HCT116 (cell line): ENCODE measurements around the gene BIK. TPM values are rescaled to one million over a fixed set of nuclear protein-coding genes. Genes with fewer than 3 reads are reported as not detected.

Experiments
- ATAC-seq: fragments of 200-7000 bp; cut with Tn5 transposase; 2 replicates; pipeline ENCODE4 v1.9.1; 2020; ENCODE audit warnings: mild to moderate bottlenecking, moderate library complexity
- BruUV-seq: library from RNA; stranded (reverse); fragments of 400-500 nt; replicated peaks from 2 replicates; lab custom pipeline; 2021; lab: Mats Ljungman, UMichigan
- CTCF ChIA-PET: fragments of 300-600 bp; sonication (Branson Sonifier 250); formaldehyde crosslinking; loops from one replicate; lab custom pipeline; 2021; ENCODE audit warnings: antibody characterized with exemption; lab: Charles Lee
- POLR2A ChIA-PET: fragments of 300-600, 350-600 bp; sonication (Branson Sonifier 250); formaldehyde crosslinking; loops from one replicate; lab custom pipeline; 2021; ENCODE audit warnings: antibody characterized with exemption; lab: Charles Lee
- RAD21 ChIA-PET, 2 experiments: fragments of 300-600 bp; sonication (Branson Sonifier 250); formaldehyde crosslinking; loops; one replicate each; lab custom pipeline; 2023; ENCODE audit warnings: low total read pairs in 2 of 2; ENCODE audit not compliant: uncharacterized antibody in 2 of 2, unreplicated experiment in 2 of 2, low non-redundant PET in 1 of 2; lab: Charles Lee
- DNase-seq: peaks from one replicate; pipeline ENCODE4 v3.0.0-alpha.2; 2010; ENCODE audit warnings: low read depth, low spot score
- H2AFZ ChIP-seq: fragments of 200-600 bp; shearing (Covaris generic), sonication (generic); 2 replicates; pipeline ENCODE4 v1.6.1; 2017; ENCODE audit warnings: low read depth, mixed run types, mixed read lengths, antibody characterized with exemption, low read length; ENCODE audit not compliant: poor library complexity, severe bottlenecking
- H3K27ac ChIP-seq: 2 replicates; pipeline ENCODE4 v1.5.1; 2012; ENCODE audit warnings: low read depth, low read length
- H3K27me3 ChIP-seq: fragments of 200-600 bp; sonication (generic); 2 replicates; pipeline ENCODE4 v1.6.1; 2016; ENCODE audit warnings: mixed run types, low read length, mixed read lengths; ENCODE audit not compliant: insufficient read depth
- H3K36me3 ChIP-seq, 2 experiments: fragments of 200-500 bp in 1 of 2; fragments of 200-600 bp in 1 of 2; sonication (Bioruptor generic) in 1 of 2; sonication (generic) in 1 of 2; 2 replicates each; pipeline versions ENCODE4 v1.5.1 to v1.6.1; 2014 to 2016; ENCODE audit warnings: low read length in 2 of 2, inconsistent platforms in 1 of 2, mixed read lengths in 1 of 2, mixed run types in 1 of 2; ENCODE audit not compliant: insufficient read depth in 2 of 2, control insufficient read depth in 1 of 2
- H3K4me1 ChIP-seq, 2 experiments: fragments of 200-600 bp in 1 of 2; sonication (generic) in 1 of 2; 2 replicates each; pipeline versions ENCODE4 v1.5.1 to v1.6.1; 2012 to 2017; ENCODE audit warnings: low read length in 2 of 2, inconsistent platforms in 1 of 2, mild to moderate bottlenecking in 1 of 2, mixed read lengths in 1 of 2, mixed run types in 1 of 2, moderate library complexity in 1 of 2; ENCODE audit not compliant: insufficient read depth in 2 of 2, control insufficient read depth in 1 of 2
- H3K4me2 ChIP-seq: fragments of 200-600 bp; sonication (generic); 2 replicates; pipeline ENCODE4 v1.6.1; 2017; ENCODE audit warnings: mixed run types, low read length, mixed read lengths
- H3K4me3 ChIP-seq, 2 experiments: fragments of 200-600 bp in 1 of 2; sonication (generic) in 1 of 2; replicated peaks in 1 of 2; 2 replicates each; pipeline ENCODE4 v1.5.1; 2011 to 2016; ENCODE audit warnings: low read length in 2 of 2, control low read depth in 1 of 2, low read depth in 1 of 2, mild to moderate bottlenecking in 1 of 2, mixed read lengths in 1 of 2, mixed run types in 1 of 2
- H3K79me2 ChIP-seq: fragments of 200-600 bp; sonication (generic); 2 replicates; pipeline ENCODE4 v1.6.1; 2017; ENCODE audit warnings: mild to moderate bottlenecking, mixed run types, low read length, moderate library complexity, mixed read lengths; ENCODE audit not compliant: insufficient read depth
- H3K9ac ChIP-seq: fragments of 200-600 bp; sonication (generic); 2 replicates; pipeline ENCODE4 v1.6.1; 2016; ENCODE audit warnings: low read length, mixed read lengths
- H3K9me2 ChIP-seq: fragments of 200-600 bp; sonication (generic), shearing (Covaris generic); 2 replicates; pipeline ENCODE4 v1.6.1; 2017; ENCODE audit warnings: mixed run types, mild to moderate bottlenecking, moderate library complexity; ENCODE audit not compliant: insufficient read depth
- H3K9me3 ChIP-seq, 2 experiments: fragments of 200-500 bp in 1 of 2; fragments of 200-600 bp in 1 of 2; sonication (Bioruptor generic) in 1 of 2; sonication (generic) in 1 of 2; 2 replicates each; pipeline ENCODE4 v1.6.1; 2014 to 2017; ENCODE audit warnings: low read length in 2 of 2, mixed read lengths in 2 of 2, inconsistent platforms in 1 of 2, low read depth in 1 of 2, mild to moderate bottlenecking in 1 of 2, mixed run types in 1 of 2, moderate library complexity in 1 of 2; ENCODE audit not compliant: control insufficient read depth in 1 of 2, insufficient read depth in 1 of 2
- H4K20me1 ChIP-seq: fragments of 200-600 bp; sonication (generic), shearing (Covaris generic); 2 replicates; pipeline ENCODE4 v1.6.1; 2017; ENCODE audit warnings: mixed run types, mild to moderate bottlenecking, moderate library complexity; ENCODE audit not compliant: insufficient read depth
- ATF3 ChIP-seq: IDR thresholded peaks from 2 replicates; pipeline ENCODE4 v1.6.1; 2012
- CTCF ChIP-seq, 3 experiments: fragments of 200-600 bp in 1 of 3; sonication (generic) in 1 of 3; IDR thresholded peaks in 2 of 3; conservative IDR thresholded peaks in 1 of 3; 2 replicates each; pipeline ENCODE4 v1.5.1; 2012 to 2017; ENCODE audit warnings: low read depth in 2 of 3, low read length in 2 of 3, antibody characterized with exemption in 1 of 3, borderline replicate concordance in 1 of 3, control low read depth in 1 of 3, mild to moderate bottlenecking in 1 of 3, mixed read lengths in 1 of 3, mixed run types in 1 of 3, moderate library complexity in 1 of 3; ENCODE audit not compliant: insufficient read depth in 1 of 3
- EGR1 ChIP-seq: IDR thresholded peaks from 2 replicates; pipeline ENCODE4 v1.6.1; 2012; ENCODE audit warnings: low read depth
- ELF1 ChIP-seq: IDR thresholded peaks from 2 replicates; pipeline ENCODE4 v1.6.1; 2012; ENCODE audit warnings: low read depth, borderline replicate concordance
- EZH2 ChIP-seq: fragments of 200-600 bp; sonication (generic); IDR thresholded peaks from 2 replicates; pipeline ENCODE4 v1.6.1; 2017; ENCODE audit warnings: antibody characterized with exemption, mixed run types
- EZH2phosphoT487 ChIP-seq: fragments of 200-600 bp; IDR thresholded peaks from 2 replicates; pipeline ENCODE4 v1.6.1; 2018; ENCODE audit warnings: antibody characterized with exemption, borderline replicate concordance
- FOSL1 ChIP-seq: IDR thresholded peaks from 2 replicates; pipeline ENCODE4 v1.6.1; 2012; ENCODE audit warnings: low read depth
- JUND ChIP-seq: IDR thresholded peaks from 2 replicates; pipeline ENCODE4 v1.6.1; 2012
- POLR2A ChIP-seq: IDR thresholded peaks from 2 replicates; pipeline ENCODE4 v1.7.0; 2011; ENCODE audit warnings: borderline replicate concordance; ENCODE audit not compliant: insufficient read depth, insufficient read length; ENCODE audit errors: extremely low read depth
- POLR2AphosphoS5 ChIP-seq: IDR thresholded peaks from 2 replicates; pipeline ENCODE4 v1.6.1; 2011; ENCODE audit warnings: mild to moderate bottlenecking, low read depth, low read length, moderate library complexity
- RAD21 ChIP-seq: IDR thresholded peaks from 2 replicates; pipeline ENCODE4 v1.6.1; 2012; ENCODE audit warnings: low read depth, mild to moderate bottlenecking
- REST ChIP-seq: IDR thresholded peaks from 2 replicates; pipeline ENCODE4 v1.6.1; 2012; ENCODE audit warnings: low read depth
- SRF ChIP-seq: IDR thresholded peaks from 2 replicates; pipeline ENCODE4 v1.6.1; 2012; ENCODE audit warnings: low read depth
- TCF7L2 ChIP-seq: IDR thresholded peaks from 2 replicates; pipeline ENCODE4 v1.7.0; 2011; ENCODE audit warnings: borderline replicate concordance, inconsistent platforms; ENCODE audit not compliant: insufficient read depth, insufficient read length; ENCODE audit errors: extremely low read depth
- YY1 ChIP-seq: IDR thresholded peaks from 2 replicates; pipeline ENCODE4 v1.6.1; 2011; ENCODE audit warnings: low read length, low read depth, moderate library complexity, mild to moderate bottlenecking; ENCODE audit not compliant: insufficient replicate concordance; ENCODE audit errors: extremely low read depth
- ZBTB33 ChIP-seq: IDR thresholded peaks from 2 replicates; pipeline ENCODE4 v1.6.1; 2011; ENCODE audit warnings: mild to moderate bottlenecking, low read length, moderate library complexity; ENCODE audit not compliant: insufficient replicate concordance; ENCODE audit errors: extremely low read depth
- ZFX ChIP-seq: fragments of 450-650 bp; IDR thresholded peaks from 2 replicates; pipeline ENCODE4 v1.6.1; 2017
- ZNF274 ChIP-seq: fragments of 200-500 bp; sonication (Bioruptor generic); IDR thresholded peaks from 2 replicates; pipeline ENCODE4 v1.6.1; 2014; ENCODE audit warnings: mild to moderate bottlenecking, low read depth, low read length, inconsistent platforms
- intact Hi-C: fragments of 100-400 bp; cut with micrococcal nuclease; formaldehyde crosslinking; loops from 2 replicates; pipeline ENCODE4 v1.10.0; 2022
- total RNA-seq: library from RNA; stranded (reverse); gene quantifications from one replicate; pipeline ENCODE4 v1.2.1, GENCODE V29; 2021; ENCODE audit not compliant: unreplicated experiment

Gene BIK
- total RNA-seq, 1 experiment from 2014 or later: 31.0 TPM

GRCh38 chr22:43154887-43155536 lies 44.5 kb downstream of the BIK start:
- TF ChIP-seq CTCF (IDR thresholded peaks at IDR 0.05 in 2 of 3, conservative IDR thresholded peaks at IDR 0.05 in 1 of 3; ENCODE audit: borderline replicate concordance in 1 of 3, insufficient read depth in 1 of 3, low read depth in 2 of 3, low read length in 2 of 3) (no peak), POLR2AphosphoS5 (no peak), POLR2A (no peak), EZH2 (no peak), JUND (no peak), FOSL1 (no peak), ZNF274 (no peak), RAD21 (no peak), EGR1 (no peak), ELF1 (no peak), SRF (no peak), EZH2phosphoT487 (no peak), TCF7L2 (no peak), ZBTB33 (no peak), YY1 (no peak), REST (no peak), ATF3 (no peak), ZFX (no peak)
- no peak overlapping the region for H3K4me2 ChIP-seq

More at GRCh38 chr22:43154887-43155536, 44.5 kb downstream of the BIK start:
- DNase-seq (no peak), ATAC-seq (no peak)
- H3K4me3 ChIP-seq: no peak overlapping the region
- POLR2A ChIA-PET: no interaction called here
- H3K27ac ChIP-seq: no peak overlapping the region
- peaks cover 9 to 46% of the 10 kb centered on the region in 2 experiments for H3K4me1 ChIP-seq
- BruUV-seq: no TSS peak
- H3K79me2 ChIP-seq: peaks cover 59% of the 10 kb centered on the region
- CTCF ChIA-PET: no interaction called here
- RAD21 ChIA-PET: no interaction called here
- H4K20me1 ChIP-seq: no peaks in the 10 kb centered on the region
- intact Hi-C loops: no loop called here
- no peaks in the 10 kb centered on the region for H3K9me2 ChIP-seq
- H3K36me3 ChIP-seq: no peaks in the 10 kb centered on the region; a peak in 1 of 4 replicates
- H2AFZ ChIP-seq: no peak overlapping the region
- no peaks in the 10 kb centered on the region for H3K9me3 ChIP-seq
- no peaks in the 10 kb centered on the region for H3K27me3 ChIP-seq
- H3K9ac ChIP-seq: no peak overlapping the region
